Body of pancreas (tissue), 4 donors: ENCODE measurements around the gene LIPJ. TPM values are rescaled to one million over a fixed set of nuclear protein-coding genes. Genes with fewer than 3 reads are reported as not detected.

Source experiments
- ATAC-seq: fragments of 150-250 bp; one replicate; pipeline ENCODE4 v1.9.1; 2016
- DNase-seq, 4 donors: peaks; one replicate each; pipeline ENCODE4 v3.0.0-alpha.2; 2019
- H3K27ac ChIP-seq, 4 donors: fragments of 200-600 bp; sonication (generic); 1 replicate in 3 of 4; 2 replicates in 1 of 4; pipeline versions ENCODE4 v1.5.1 to v1.6.1; 2016 to 2019; ENCODE audit warnings: mild to moderate bottlenecking in 1 of 4, mixed read lengths in 1 of 4, moderate library complexity in 1 of 4
- H3K27me3 ChIP-seq, 2 donors: fragments of 200-600 bp; sonication (generic); one replicate each; pipeline ENCODE4 v1.6.0; 2016; ENCODE audit warnings: mild to moderate bottlenecking in 1 of 2
- H3K36me3 ChIP-seq, 2 donors: fragments of 200-600 bp; sonication (generic); replicated peaks in 1 of 2; 2 replicates each; pipeline ENCODE4 v1.5.1; 2016; ENCODE audit warnings: low read depth in 2 of 2; ENCODE audit not compliant: insufficient read depth in 1 of 2
- H3K4me1 ChIP-seq: fragments of 200-600 bp; sonication (generic); one replicate; pipeline ENCODE4 v1.6.0; 2016
- H3K4me3 ChIP-seq, 2 donors: fragments of 200-600 bp; sonication (generic); 1 replicate in 1 of 2; 2 replicates in 1 of 2; pipeline ENCODE4 v1.5.1; 2016 to 2019
- H3K9me3 ChIP-seq, 3 donors: fragments of 200-600 bp; sonication (generic); 1 replicate in 2 of 3; 2 replicates in 1 of 3; pipeline ENCODE4 v1.5.1; 2016
- POLR2A ChIP-seq, 3 donors: fragments of 450-650 bp; IDR thresholded peaks; one replicate each; pipeline ENCODE4 v1.6.1; 2016; ENCODE audit warnings: antibody characterized with exemption in 3 of 3, mild to moderate bottlenecking in 2 of 3
- WGBS, 2 donors: methylation state at CpG; one replicate each; pipeline ENCODE4 v1.1.5; 2017; 5-methylcytosine and 5-hydroxymethylcytosine counted together
- intact Hi-C: fragments of 100-400 bp; cut with DNase I; formaldehyde crosslinking; loops from one replicate; pipeline ENCODE4 v1.15.1; 2023
- total RNA-seq, 2 donors: library from RNA; depleted of rRNA; stranded (reverse); fragments of >200 nt; gene quantifications; one replicate each; pipeline ENCODE4 v1.1.0, GENCODE V29; 2016
- TF ChIP-seq, protein P1 (sequence below), 7 experiments: fragments of 450-650 bp in 4 of 7; fragments of 200-600 bp in 3 of 7; sonication (generic) in 3 of 7; IDR thresholded peaks; one replicate each; pipeline ENCODE4 v1.5.1; 2016 to 2019; ENCODE audit warnings: antibody characterized with exemption in 7 of 7

Gene LIPJ
- total RNA-seq, 2 donors from 2014 or later: 0.99 TPM; not detected in 1

- Histone ChIP-seq H3K27me3 (no peaks in the 10 kb centered on the region), H3K36me3 (no peaks in the 10 kb centered on the region), H3K4me3 (no peak overlapping the region), H3K4me1 (no peaks in the 10 kb centered on the region), H3K9me3 (no peaks in the 10 kb centered on the region), H3K27ac (no peak overlapping the region)
- ATAC-seq (no peak), DNase-seq (no peak)
- TF ChIP-seq, protein P1, sequence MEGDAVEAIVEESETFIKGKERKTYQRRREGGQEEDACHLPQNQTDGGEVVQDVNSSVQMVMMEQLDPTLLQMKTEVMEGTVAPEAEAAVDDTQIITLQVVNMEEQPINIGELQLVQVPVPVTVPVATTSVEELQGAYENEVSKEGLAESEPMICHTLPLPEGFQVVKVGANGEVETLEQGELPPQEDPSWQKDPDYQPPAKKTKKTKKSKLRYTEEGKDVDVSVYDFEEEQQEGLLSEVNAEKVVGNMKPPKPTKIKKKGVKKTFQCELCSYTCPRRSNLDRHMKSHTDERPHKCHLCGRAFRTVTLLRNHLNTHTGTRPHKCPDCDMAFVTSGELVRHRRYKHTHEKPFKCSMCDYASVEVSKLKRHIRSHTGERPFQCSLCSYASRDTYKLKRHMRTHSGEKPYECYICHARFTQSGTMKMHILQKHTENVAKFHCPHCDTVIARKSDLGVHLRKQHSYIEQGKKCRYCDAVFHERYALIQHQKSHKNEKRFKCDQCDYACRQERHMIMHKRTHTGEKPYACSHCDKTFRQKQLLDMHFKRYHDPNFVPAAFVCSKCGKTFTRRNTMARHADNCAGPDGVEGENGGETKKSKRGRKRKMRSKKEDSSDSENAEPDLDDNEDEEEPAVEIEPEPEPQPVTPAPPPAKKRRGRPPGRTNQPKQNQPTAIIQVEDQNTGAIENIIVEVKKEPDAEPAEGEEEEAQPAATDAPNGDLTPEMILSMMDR (IDR thresholded peaks at IDR 0.05): no peak
- no peak for TF ChIP-seq POLR2A (IDR thresholded peaks at IDR 0.05)
- intact Hi-C loops: no loop called here
- WGBS, 2 donors: 83 to 84% methylated on average over 6 of the region's 6 CpGs
Observed at GRCh38 chr10:88642209-88642608, 55.6 kb downstream of the LIPJ start.

DNA sequence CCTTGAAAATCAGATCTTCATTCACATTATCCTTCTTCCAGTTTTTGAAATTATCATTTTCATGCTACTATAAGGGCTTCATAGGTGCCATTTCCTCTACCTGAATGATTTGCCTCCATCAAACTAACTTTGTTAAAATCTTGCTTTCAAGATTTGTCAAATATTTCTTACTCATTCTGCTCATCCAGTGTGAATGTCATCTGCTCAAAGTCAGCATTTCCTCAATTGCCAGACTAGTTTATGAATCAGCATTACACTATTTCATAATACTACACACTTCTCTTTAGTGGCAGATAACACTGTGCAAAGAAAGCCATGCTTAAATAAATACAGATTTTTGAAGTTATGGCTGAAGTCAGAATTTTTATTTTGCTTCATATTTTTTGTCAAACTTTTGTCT lies 56.4 kb downstream of the LIPJ start:
- Histone ChIP-seq H3K27me3 (no peaks in the 10 kb centered on the region), H3K9me3 (no peaks in the 10 kb centered on the region), H3K4me3 (no peak overlapping the region), H3K27ac (no peak overlapping the region), H3K36me3 (no peaks in the 10 kb centered on the region), H3K4me1 (no peaks in the 10 kb centered on the region)
- intact Hi-C loops: no loop called here
- DNase-seq (no peak), ATAC-seq (no peak)
- no peak for TF ChIP-seq POLR2A (IDR thresholded peaks at IDR 0.05)
- TF ChIP-seq, protein P1 (IDR thresholded peaks at IDR 0.05): no peak

- TF ChIP-seq, protein P1 (IDR thresholded peaks at IDR 0.05): no peak
- TF ChIP-seq POLR2A (IDR thresholded peaks at IDR 0.05): no peak
- no peaks in the 10 kb centered on the region for H3K4me1 ChIP-seq
- intact Hi-C loops: no loop called here
- ATAC-seq (no peak), DNase-seq (no peak)
- H3K36me3 ChIP-seq: no peaks in the 10 kb centered on the region
- H3K9me3 ChIP-seq: no peaks in the 10 kb centered on the region
- WGBS, 2 donors: 65 to 70% methylated on average over 2 of the region's 2 CpGs
- no peak overlapping the region for H3K27ac ChIP-seq
- no peak overlapping the region for H3K4me3 ChIP-seq
- H3K27me3 ChIP-seq: no peaks in the 10 kb centered on the region
Observed at GRCh38 chr10:88647061-88647615, 60.6 kb downstream of the LIPJ start.

DNA sequence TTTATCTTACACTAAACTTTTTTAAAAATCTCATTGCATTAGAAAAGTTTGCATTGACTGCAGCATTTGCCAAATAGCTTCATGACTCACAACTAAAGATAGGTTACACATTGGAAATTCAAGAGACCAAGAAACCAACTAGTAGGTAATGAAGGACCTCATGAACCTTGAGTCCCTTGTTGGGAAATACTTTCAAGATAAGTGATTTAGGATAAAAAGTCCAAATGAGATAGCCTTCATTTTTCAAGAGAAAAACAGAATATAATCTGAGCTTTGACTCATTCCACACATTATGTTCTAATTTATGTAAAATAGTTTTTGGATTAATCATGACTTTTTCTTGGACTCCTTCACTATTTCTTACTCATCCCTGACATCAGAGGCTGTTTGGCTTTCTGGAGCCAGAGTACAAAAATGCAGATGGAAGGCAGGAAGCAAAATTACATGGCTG lies 64.6 kb downstream of the LIPJ start:
- intact Hi-C loops: no loop called here
- DNase-seq: no peak
- no peak for ATAC-seq
- H3K27ac ChIP-seq: no peak overlapping the region
- H3K9me3 ChIP-seq: no peaks in the 10 kb centered on the region
- no peak overlapping the region for H3K4me3 ChIP-seq
- no peak for TF ChIP-seq POLR2A (IDR thresholded peaks at IDR 0.05)
- TF ChIP-seq, protein P1 (IDR thresholded peaks at IDR 0.05): no peak
- no peaks in the 10 kb centered on the region for H3K4me1 ChIP-seq
- H3K27me3 ChIP-seq: no peaks in the 10 kb centered on the region
- H3K36me3 ChIP-seq: no peaks in the 10 kb centered on the region

DNA sequence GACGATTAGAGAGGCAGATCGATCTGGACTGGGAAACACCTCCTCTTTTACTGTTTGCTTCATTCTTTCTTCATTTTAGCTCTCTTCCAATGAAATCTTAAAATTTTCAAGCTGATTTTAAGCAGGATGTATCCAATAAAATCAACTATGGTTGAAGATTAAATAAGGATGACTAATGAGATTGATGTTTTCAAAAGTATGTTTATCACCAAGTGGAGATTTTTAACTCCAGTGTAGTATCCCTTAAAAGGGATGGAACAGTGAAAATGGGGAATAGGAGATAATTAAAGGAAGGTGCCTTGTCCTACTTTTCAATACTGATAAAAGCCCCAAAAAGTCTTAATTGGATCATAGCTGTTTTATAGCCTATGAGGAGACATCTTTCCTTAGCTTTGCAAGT lies 66.1 kb downstream of the LIPJ start:
- TF ChIP-seq, protein P1 (IDR thresholded peaks at IDR 0.05): no peak
- TF ChIP-seq POLR2A (IDR thresholded peaks at IDR 0.05): no peak
- Histone ChIP-seq H3K4me3 (no peak overlapping the region), H3K27ac (no peak overlapping the region), H3K27me3 (no peaks in the 10 kb centered on the region), H3K36me3 (no peaks in the 10 kb centered on the region), H3K9me3 (no peaks in the 10 kb centered on the region), H3K4me1 (no peaks in the 10 kb centered on the region)
- WGBS, 2 donors: 85 to 90% methylated on average over 2 of the region's 2 CpGs
- intact Hi-C loops: no loop called here
- ATAC-seq (no peak), DNase-seq (no peak)
